ENCODE measurements around the gene ELK3. TPM values are rescaled to one million over a fixed set of nuclear protein-coding genes. Genes with fewer than 3 reads are reported as not detected.

ELK3 gene
- polyA plus RNA-seq, 1 of the 3 experiments (the other 2 are of a cell fraction): 33.8 TPM

DNA sequence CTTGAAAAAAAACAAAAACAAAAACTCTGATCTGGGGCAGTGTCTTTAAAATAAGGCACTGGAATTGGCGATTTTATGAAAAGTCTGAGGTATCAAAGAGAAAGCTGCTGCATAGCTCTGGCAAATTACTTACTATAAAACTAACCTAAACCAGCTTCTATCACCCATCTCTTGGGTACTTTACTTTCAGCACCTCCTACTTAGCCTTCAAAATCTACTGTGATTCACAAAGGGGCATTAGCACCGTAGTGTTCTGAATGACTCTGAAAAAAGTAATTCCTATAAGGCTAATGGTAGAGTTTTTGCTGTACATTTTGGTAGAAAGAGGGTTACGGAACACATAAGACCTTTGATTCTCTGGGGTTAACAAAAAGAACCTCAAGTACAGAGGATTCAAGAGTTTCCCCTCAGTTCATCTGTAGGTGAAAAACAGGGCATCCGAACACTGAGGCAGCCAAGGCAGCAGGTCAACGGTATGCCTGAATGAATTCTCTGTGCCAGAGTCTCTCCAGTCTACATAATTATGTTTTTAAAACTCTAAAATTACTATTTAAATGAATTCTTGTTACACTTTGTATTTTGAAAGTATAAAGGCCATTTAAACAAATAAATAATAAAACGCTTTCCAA lies 101.5 kb downstream of the ELK3 start:
- POLR2A ChIA-PET: no interaction called here
- peaks cover 36 to 88% of the 10 kb centered on the region in 2 experiments for H3K36me3 ChIP-seq (replicated peaks in 1 of 2; ENCODE audit: control insufficient read depth in 1 of 2, insufficient read depth in 2 of 2, low read length in 1 of 2)

More for the DNA sequence above, 101.5 kb downstream of the ELK3 start:
- 95% methylated on average over 6 of the region's 6 CpGs for WGBS (ENCODE audit: low lambda C conversion rate)
- no peaks in the 10 kb centered on the region for H3K9me2 ChIP-seq
- H3K4me1 ChIP-seq (ENCODE audit: control insufficient read depth in 1 of 2, insufficient read depth in 2 of 2, low read depth in 1 of 2, low read length in 1 of 2): no peaks in the 10 kb centered on the region
- H4K20me1 ChIP-seq (ENCODE audit: insufficient read depth): no peaks in the 10 kb centered on the region
- TF ChIP-seq SMC3 (IDR thresholded peaks at IDR 0.05; ENCODE audit: low read depth, low read length) (no peak), RAD21 (IDR thresholded peaks at IDR 0.05; ENCODE audit: low read length) (no peak), REST (IDR thresholded peaks at IDR 0.05; ENCODE audit: low read depth, low read length) (no peak), CHD2 (IDR thresholded peaks at IDR 0.05; ENCODE audit: low read length, partially characterized antibody) (no peak), EP300 (IDR thresholded peaks at IDR 0.05; ENCODE audit: borderline replicate concordance in 1 of 2, low read depth in 1 of 2, low read length in 1 of 2) (no peak), YY1 (IDR thresholded peaks at IDR 0.05; ENCODE audit: low read depth) (no peak), EZH2phosphoT487 (IDR thresholded peaks at IDR 0.05; ENCODE audit: borderline replicate concordance, low read depth) (no peak), MAX (IDR thresholded peaks at IDR 0.05; ENCODE audit: low read depth) (no peak)
- TF ChIP-seq, protein P1, sequence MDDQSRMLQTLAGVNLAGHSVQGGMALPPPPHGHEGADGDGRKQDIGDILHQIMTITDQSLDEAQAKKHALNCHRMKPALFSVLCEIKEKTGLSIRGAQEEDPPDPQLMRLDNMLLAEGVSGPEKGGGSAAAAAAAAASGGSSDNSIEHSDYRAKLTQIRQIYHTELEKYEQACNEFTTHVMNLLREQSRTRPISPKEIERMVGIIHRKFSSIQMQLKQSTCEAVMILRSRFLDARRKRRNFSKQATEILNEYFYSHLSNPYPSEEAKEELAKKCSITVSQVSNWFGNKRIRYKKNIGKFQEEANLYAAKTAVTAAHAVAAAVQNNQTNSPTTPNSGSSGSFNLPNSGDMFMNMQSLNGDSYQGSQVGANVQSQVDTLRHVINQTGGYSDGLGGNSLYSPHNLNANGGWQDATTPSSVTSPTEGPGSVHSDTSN (IDR thresholded peaks at IDR 0.05): no peak
- H3K4me3 ChIP-seq (ENCODE audit: low read depth in 2 of 2, low read length in 1 of 2): no peak overlapping the region
- H3K27me3 ChIP-seq (ENCODE audit: insufficient read depth): no peaks in the 10 kb centered on the region
- H3K79me2 ChIP-seq (ENCODE audit: insufficient read depth): peaks cover 13% of the 10 kb centered on the region
- no peaks in the 10 kb centered on the region for H3K9me3 ChIP-seq
- CTCF ChIA-PET: no interaction called here
- no peak for DNase-seq
- peaks cover 38% of the 10 kb centered on the region for H3F3A ChIP-seq (replicated peaks; ENCODE audit: insufficient read depth)
- no peak overlapping the region for H3K4me2 ChIP-seq
- no peak overlapping the region for H3K27ac ChIP-seq (ENCODE audit: low read depth in 2 of 2, low read length in 1 of 2)
- no peak overlapping the region for H2AFZ ChIP-seq (ENCODE audit: low read depth)
- no peak overlapping the region for H3K9ac ChIP-seq

Measured in SK-N-SH (cell line).